Sigmoid colon (tissue), 7 donors: ENCODE results near the gene SYNE4. TPM values are rescaled to one million over a fixed set of nuclear protein-coding genes. Genes with fewer than 3 reads are reported as not detected.
"Not testable (repeated sequence)": the region's sequence is repeated elsewhere in the genome, so short reads cannot be mapped to it uniquely, and the experiment has no call there.

Source experiments
- DNase-seq: peaks from one replicate; pipeline ENCODE4 v3.0.0-alpha.2; 2019
- H3K27ac ChIP-seq, 4 donors: fragments of 200-600 bp; sonication (generic); one replicate each; pipeline ENCODE4 v1.5.1; 2016 to 2019; ENCODE audit warnings: mild to moderate bottlenecking in 1 of 4
- H3K27me3 ChIP-seq, 3 donors: fragments of 200-600 bp; sonication (generic); one replicate each; pipeline ENCODE4 v1.5.1; 2019; ENCODE audit warnings: mild to moderate bottlenecking in 1 of 3
- H3K36me3 ChIP-seq, 4 donors: fragments of 200-600 bp; sonication (generic); one replicate each; pipeline ENCODE4 v1.5.1; 2016 to 2019
- H3K4me1 ChIP-seq, 4 donors: fragments of 200-600 bp; sonication (generic); one replicate each; pipeline ENCODE4 v1.5.1; 2017 to 2019
- H3K4me3 ChIP-seq, 4 donors: fragments of 200-600 bp; sonication (generic); one replicate each; pipeline ENCODE4 v1.5.1; 2017 to 2019; ENCODE audit warnings: mild to moderate bottlenecking in 2 of 4, moderate library complexity in 1 of 4
- H3K9me3 ChIP-seq, 4 donors: fragments of 200-600 bp in 3 of 4; sonication (generic) in 3 of 4; one replicate each; pipeline versions ENCODE4 v1.5.1 to v1.6.1; 2013 to 2019
- CTCF ChIP-seq, 4 experiments: fragments of 450-650 bp in 3 of 4; fragments of 200-600 bp in 1 of 4; IDR thresholded peaks; one replicate each; pipeline ENCODE4 v1.5.1; 2016 to 2019; ENCODE audit warnings: antibody characterized with exemption in 4 of 4, mild to moderate bottlenecking in 3 of 4, moderate library complexity in 2 of 4
- EP300 ChIP-seq, 4 donors: sonication (generic); formaldehyde crosslinking; IDR thresholded peaks; one replicate each; pipeline ENCODE4 v1.6.1; 2017; ENCODE audit warnings: antibody characterized with exemption in 4 of 4
- POLR2A ChIP-seq, 2 donors: fragments of 450-650 bp; IDR thresholded peaks; one replicate each; pipeline ENCODE4 v1.6.1; 2016; ENCODE audit warnings: antibody characterized with exemption in 2 of 2, mild to moderate bottlenecking in 2 of 2, moderate library complexity in 2 of 2
- POLR2AphosphoS5 ChIP-seq, 4 donors: sonication (generic); formaldehyde crosslinking; IDR thresholded peaks; one replicate each; pipeline ENCODE4 v1.6.1; 2017; ENCODE audit warnings: antibody characterized with exemption in 4 of 4
- WGBS, 2 donors: extraction: QIAGEN DNeasy Blood & Tissue Kit; methylation state at CpG; one replicate each; pipeline ENCODE4 v1.1.7; 2013; 5-methylcytosine and 5-hydroxymethylcytosine counted together
- intact Hi-C: fragments of 100-400 bp; cut with DNase I; formaldehyde crosslinking; loops from one replicate; pipeline ENCODE4 v1.15.1; 2023
- polyA plus RNA-seq, 3 donors: library from polyadenylated mRNA; stranded (reverse); fragments of 200-250 nt; gene quantifications; one replicate each; pipeline ENCODE4 v1.2.3, GENCODE V29; 2013
- total RNA-seq, 4 donors: library from RNA; depleted of rRNA; stranded (reverse); fragments of >200 nt; gene quantifications; one replicate each; pipeline ENCODE4 v1.1.0, GENCODE V29; 2016
- donor health status: healthy with polysubstance abuse.
- donor health status: Bipolar disorder and iron deficiency.
- donor health status: healthy.

Gene SYNE4
- total and polyA plus RNA-seq, 7 donors, result 0.28 to 7.8 (median 0.82) TPM

GRCh38 chr19:35987571-35987896 is 21.1 kb downstream of the SYNE4 start:
- Histone ChIP-seq H3K4me3 (peak overlapping the region in 3 of 4 donors; percentile 25 to 38 (median 32)), H3K27me3 (peaks cover 11 to 60% (median 27%) of the 10 kb centered on the region in 3 donors)

DNA sequence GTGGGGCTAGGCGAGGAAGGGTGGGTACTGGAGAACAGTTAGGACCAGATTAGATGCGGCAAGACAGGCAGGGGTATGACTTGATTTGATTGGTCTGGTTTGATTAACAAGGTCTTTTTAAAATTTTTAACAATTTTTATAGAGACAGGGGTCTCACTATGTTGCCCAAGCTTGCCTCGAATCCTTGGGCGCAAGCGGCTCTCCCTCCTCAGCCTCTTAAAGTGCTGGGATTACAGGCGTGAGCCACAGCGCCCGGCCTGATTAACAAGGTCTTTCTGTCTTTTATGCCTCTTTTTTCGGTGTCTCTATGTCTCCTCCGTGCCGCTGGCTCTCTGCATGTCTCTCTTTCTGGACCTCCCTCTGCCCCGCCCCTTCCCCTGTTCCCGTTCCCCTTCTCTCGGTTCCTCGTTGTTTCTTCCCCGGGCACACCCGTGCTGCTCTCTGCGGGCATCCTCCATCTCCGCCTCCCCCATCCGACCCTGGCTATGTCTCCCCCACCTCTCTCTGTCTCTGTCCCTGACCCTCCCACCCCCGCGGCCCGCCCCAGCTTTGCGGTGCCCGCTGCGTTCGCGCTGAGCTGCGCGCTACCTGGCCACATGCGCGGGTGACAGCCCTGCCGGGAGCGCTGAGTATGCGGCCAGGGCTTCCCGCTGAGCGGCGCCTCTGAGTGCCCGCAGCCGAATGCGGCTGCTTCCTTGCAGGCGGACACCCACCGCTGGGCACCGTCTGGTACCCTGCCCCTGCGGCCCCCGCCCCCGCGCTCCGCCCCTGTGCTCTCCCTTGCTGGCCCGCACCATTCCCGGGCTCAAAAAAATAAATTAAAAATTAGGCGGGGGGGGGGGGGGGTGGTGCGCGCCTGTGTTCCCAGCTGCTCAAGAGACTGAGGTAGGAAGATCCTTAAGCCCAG is 21.7 kb downstream of the SYNE4 start:
- DNase-seq, result no peak
- no peaks in the 10 kb centered on the region for H3K9me3 ChIP-seq
- no peak overlapping the region for H3K27ac ChIP-seq
- H3K36me3 ChIP-seq, result no peaks in the 10 kb centered on the region
- no peak for TF ChIP-seq CTCF (IDR thresholded peaks at IDR 0.05)
- TF ChIP-seq POLR2AphosphoS5 (IDR thresholded peaks at IDR 0.05), result no peak
- no peak for TF ChIP-seq EP300 (IDR thresholded peaks at IDR 0.05)
- peaks cover 0 to 11% (median 9%) of the 10 kb centered on the region in 4 donors for H3K4me1 ChIP-seq
- intact Hi-C loops, result no loop called here
- peak overlapping the region in 3 of 4 donors; percentile 25 to 38 (median 32) for H3K4me3 ChIP-seq
- WGBS, 2 donors, result 8 to 9% methylated on average over 54 of the region's 54 CpGs
- H3K27me3 ChIP-seq, result peaks cover 11 to 64% (median 27%) of the 10 kb centered on the region in 3 donors

More at GRCh38 chr19:35987571-35987896, 21.1 kb downstream of the SYNE4 start:
- WGBS, 2 donors, result 22 to 33% methylated on average over 8 of the region's 8 CpGs
- DNase-seq, result no peak
- H3K4me1 ChIP-seq, result peaks cover 0 to 11% (median 9%) of the 10 kb centered on the region in 4 donors
- intact Hi-C loops, result no loop called here
- no peaks in the 10 kb centered on the region for H3K36me3 ChIP-seq
- H3K9me3 ChIP-seq, result no peaks in the 10 kb centered on the region
- H3K27ac ChIP-seq, result no peak overlapping the region
- TF ChIP-seq POLR2A (IDR thresholded peaks at IDR 0.05) (no peak), EP300 (IDR thresholded peaks at IDR 0.05) (no peak), POLR2AphosphoS5 (IDR thresholded peaks at IDR 0.05) (no peak), CTCF (IDR thresholded peaks at IDR 0.05) (no peak)

DNA sequence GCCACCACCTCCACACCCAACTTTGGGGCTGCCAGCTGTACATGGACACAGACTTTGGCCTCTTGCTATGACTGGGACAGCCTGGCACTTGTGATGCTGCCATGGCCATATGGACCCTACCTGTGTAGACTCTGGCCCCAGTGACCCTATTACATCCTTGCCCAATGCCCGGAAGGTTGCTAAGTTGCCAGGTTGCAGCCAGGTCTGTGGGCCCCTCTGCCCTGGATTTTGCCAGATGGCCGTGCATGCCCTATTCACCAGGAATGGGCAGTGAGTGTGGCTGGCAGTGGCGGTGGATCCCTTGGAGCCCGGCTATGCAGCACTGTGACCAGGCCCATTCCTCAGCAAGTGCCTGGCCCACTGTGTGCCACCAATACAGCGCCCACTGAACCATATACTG is 22.5 kb downstream of the SYNE4 start:
- no peak overlapping the region for H3K4me3 ChIP-seq
- no peaks in the 10 kb centered on the region for H3K36me3 ChIP-seq
- 88 to 93% methylated on average over 5 of the region's 5 CpGs for WGBS, 2 donors
- H3K4me1 ChIP-seq, result peaks cover 0 to 11% (median 9%) of the 10 kb centered on the region in 4 donors
- H3K27ac ChIP-seq, result no peak overlapping the region
- TF ChIP-seq POLR2A (IDR thresholded peaks at IDR 0.05) (no peak), EP300 (IDR thresholded peaks at IDR 0.05) (no peak), CTCF (IDR thresholded peaks at IDR 0.05) (no peak), POLR2AphosphoS5 (IDR thresholded peaks at IDR 0.05) (no peak)
- H3K9me3 ChIP-seq, result no peaks in the 10 kb centered on the region
- peaks cover 11 to 64% (median 27%) of the 10 kb centered on the region in 3 donors for H3K27me3 ChIP-seq
- DNase-seq, result no peak
- intact Hi-C loops, result no loop called here

GRCh38 chr19:35983177-35983576 is 25.4 kb downstream of the SYNE4 start:
- no peak for TF ChIP-seq EP300 (IDR thresholded peaks at IDR 0.05)
- no peak for TF ChIP-seq POLR2A (IDR thresholded peaks at IDR 0.05)
- no peak for TF ChIP-seq CTCF (IDR thresholded peaks at IDR 0.05)
- TF ChIP-seq POLR2AphosphoS5 (IDR thresholded peaks at IDR 0.05), result no peak
- intact Hi-C loops, result no loop called here
- Histone ChIP-seq H3K27me3 (peaks cover 11 to 59% (median 33%) of the 10 kb centered on the region in 3 donors), H3K4me3 (no peak overlapping the region), H3K27ac (no peak overlapping the region), H3K36me3 (no peaks in the 10 kb centered on the region), H3K9me3 (no peaks in the 10 kb centered on the region), H3K4me1 (peaks cover 0 to 11% (median 9%) of the 10 kb centered on the region in 4 donors)
- 76 to 78% methylated on average over 8 of the region's 8 CpGs for WGBS, 2 donors
- no peak for DNase-seq

GRCh38 chr19:35980997-35981396 is 27.6 kb downstream of the SYNE4 start:
- intact Hi-C loops, H3K36me3 ChIP-seq: not testable (repeated sequence)
- WGBS, 2 donors, result 87 to 91% methylated on average over 4 of the region's 4 CpGs

More at GRCh38 chr19:35980997-35981396, 27.6 kb downstream of the SYNE4 start:
- not testable (repeated sequence) for H3K27ac ChIP-seq, H3K4me3 ChIP-seq, DNase-seq, H3K9me3 ChIP-seq, H3K4me1 ChIP-seq
- H3K27me3 ChIP-seq, result peaks cover 0 to 45% (median 16%) of the 10 kb centered on the region in 3 donors
